ENCODE results near the gene MACROD2. TPM values are rescaled to one million over a fixed set of nuclear protein-coding genes. Genes with fewer than 3 reads are reported as not detected.
"Not testable (repeated sequence)": the region's sequence is repeated elsewhere in the genome, so short reads cannot be mapped to it uniquely, and the experiment has no call there.

The MACROD2 gene
- polyA plus RNA-seq, 4 donors, result 13.0 to 15.9 (median 14.0) TPM

GRCh38 chr20:15100506-15101160, 1105.3 kb downstream of the MACROD2 start:
- no peak for DNase-seq (ENCODE audit: low read depth in 4 of 4, low spot score in 2 of 4)

DNA sequence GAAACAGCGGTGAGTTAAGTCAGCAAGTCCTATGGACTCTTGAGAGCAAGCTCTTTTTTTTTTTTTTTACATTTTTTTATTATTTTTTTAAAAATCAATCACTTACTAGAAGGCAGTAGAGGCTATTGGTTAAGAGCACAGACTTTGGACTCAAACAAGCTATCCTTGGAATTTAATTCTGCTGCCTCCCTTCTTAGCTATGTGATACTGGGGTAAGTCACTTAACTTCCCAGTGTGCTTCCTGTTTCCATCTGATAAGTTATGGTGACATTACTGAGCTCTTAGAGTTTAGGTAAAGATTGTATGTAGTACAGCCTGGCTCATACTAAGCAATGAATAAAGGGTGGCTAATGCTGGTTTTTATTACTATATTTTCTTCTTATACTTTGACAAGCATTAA, 1112.6 kb downstream of the MACROD2 start:
- no peak for DNase-seq (ENCODE audit: low read depth in 4 of 4, low spot score in 2 of 4)

- no peak for DNase-seq (ENCODE audit: low read depth in 4 of 4, low spot score in 2 of 4)
Measured at GRCh38 chr20:15109494-15109893, 1114.2 kb downstream of the MACROD2 start.

DNA sequence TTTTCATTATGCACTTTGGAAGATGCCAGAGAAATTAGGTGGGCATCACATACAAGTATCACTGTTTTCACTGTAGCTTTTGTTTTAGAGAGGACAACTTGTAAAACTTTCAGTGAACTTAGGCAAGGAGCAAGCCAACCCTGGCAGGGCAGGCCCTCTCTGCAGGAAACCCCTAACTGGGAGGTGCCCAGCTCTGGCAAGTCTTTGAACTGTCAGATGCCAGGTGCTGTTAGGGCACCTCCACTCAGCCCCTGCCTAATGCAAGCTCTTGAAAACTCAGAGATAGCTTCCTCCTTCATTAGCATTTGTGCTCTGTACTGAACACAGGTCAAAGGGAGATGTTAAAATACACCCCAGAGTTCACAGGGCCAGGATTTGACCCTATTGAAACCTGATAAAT, 1116.3 kb downstream of the MACROD2 start:
- no peak for DNase-seq (ENCODE audit: low read depth in 4 of 4, low spot score in 2 of 4)

- DNase-seq (ENCODE audit: low read depth in 4 of 4, low spot score in 2 of 4), result no peak
Measured at GRCh38 chr20:15113144-15113773, 1117.9 kb downstream of the MACROD2 start.

- no peak for DNase-seq (ENCODE audit: low read depth in 4 of 4, low spot score in 2 of 4)
Measured at GRCh38 chr20:15119852-15120487, 1124.7 kb downstream of the MACROD2 start.

GRCh38 chr20:15122613-15123012, 1127.3 kb downstream of the MACROD2 start:
- DNase-seq (ENCODE audit: low read depth in 4 of 4, low spot score in 2 of 4), result no peak

GRCh38 chr20:15131176-15131575, 1135.9 kb downstream of the MACROD2 start:
- DNase-seq (ENCODE audit: low read depth in 4 of 4, low spot score in 2 of 4), result no peak

- no peak for DNase-seq (ENCODE audit: low read depth in 4 of 4, low spot score in 2 of 4)
Measured at GRCh38 chr20:15138548-15139126, 1143.3 kb downstream of the MACROD2 start.

DNA sequence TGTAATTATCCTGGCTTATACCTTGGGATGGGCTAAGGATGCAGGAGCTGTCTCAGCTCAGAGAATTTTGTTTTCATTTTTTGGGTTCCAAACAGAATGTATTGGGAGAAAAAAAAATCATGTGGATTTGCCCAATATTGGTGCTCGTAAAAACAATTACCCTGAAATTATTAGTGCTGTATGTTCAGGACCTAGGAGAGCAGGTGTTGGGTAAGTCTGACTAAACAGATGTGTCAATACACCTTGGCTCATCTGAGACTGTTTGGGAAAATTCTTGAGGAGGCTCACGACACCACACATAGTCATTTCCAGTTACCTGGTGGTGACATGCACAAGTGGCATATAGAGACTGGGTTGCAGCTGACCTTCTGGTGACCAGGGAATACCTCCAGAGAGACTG, 1144.2 kb downstream of the MACROD2 start:
- no peak for DNase-seq (ENCODE audit: low read depth in 4 of 4, low spot score in 2 of 4)

DNA sequence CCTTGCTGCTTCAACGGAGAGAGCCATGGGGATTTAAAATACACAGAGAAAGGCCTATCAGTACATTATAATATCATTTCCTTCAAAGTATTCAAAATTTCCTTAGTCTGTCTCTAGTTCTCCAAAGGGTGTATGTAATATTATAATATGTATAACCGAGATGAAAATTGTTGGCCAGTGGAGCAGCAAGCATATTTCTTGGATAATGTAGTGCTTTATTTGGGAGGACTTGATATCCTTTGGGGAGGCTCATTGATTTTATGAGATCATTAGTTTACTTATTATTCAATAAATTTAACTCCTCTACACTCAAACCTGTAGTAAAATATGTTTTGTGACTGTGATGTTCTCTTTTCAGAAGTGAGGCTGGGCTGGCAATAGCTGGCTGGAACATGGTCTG, 1145.0 kb downstream of the MACROD2 start:
- no peak for DNase-seq (ENCODE audit: low read depth in 4 of 4, low spot score in 2 of 4)

- not testable (repeated sequence) for DNase-seq (ENCODE audit: low read depth in 4 of 4, low spot score in 2 of 4)
Measured at GRCh38 chr20:15140940-15141339, 1145.6 kb downstream of the MACROD2 start.

DNA sequence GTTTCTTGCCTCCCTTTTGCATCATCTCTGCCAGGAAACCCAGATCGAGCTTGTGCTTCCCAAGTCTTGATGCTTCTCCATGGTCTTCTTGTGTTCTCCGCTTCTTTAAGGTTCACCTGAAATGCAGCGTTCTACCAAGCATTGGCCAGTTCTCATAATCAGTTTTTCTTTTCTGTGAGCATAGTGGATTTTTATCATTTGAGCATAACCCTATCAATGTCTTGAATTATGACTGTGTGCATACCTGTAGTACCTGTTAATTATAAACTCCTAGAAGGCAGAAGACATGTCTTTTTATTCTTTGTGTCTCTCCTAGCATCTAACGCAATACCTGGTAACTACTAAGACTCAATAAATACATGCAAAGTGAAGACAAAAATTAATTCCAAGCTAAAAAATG, 1146.5 kb downstream of the MACROD2 start:
- DNase-seq (ENCODE audit: low read depth in 4 of 4, low spot score in 2 of 4), result no peak

DNA sequence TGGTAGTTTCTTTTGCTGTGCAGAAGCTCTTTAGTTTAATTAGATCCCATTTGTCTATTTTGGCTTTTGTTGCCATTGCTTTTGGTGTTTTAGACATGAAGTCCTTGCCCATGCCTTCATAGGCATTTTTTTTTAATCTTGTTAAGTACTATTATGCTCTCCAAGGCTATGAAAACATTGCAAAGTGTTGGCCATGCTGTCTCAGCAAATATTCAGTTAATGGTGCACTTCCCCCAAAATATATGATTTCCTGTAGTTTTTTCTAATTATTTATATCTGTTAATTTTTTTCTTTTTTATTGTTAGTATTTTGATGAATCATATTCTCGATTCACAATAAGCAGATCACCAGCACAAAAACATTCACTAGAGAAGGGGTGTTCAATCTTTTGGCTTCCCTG, 1148.2 kb downstream of the MACROD2 start:
- no peak for DNase-seq (ENCODE audit: low read depth in 4 of 4, low spot score in 2 of 4)

DNA sequence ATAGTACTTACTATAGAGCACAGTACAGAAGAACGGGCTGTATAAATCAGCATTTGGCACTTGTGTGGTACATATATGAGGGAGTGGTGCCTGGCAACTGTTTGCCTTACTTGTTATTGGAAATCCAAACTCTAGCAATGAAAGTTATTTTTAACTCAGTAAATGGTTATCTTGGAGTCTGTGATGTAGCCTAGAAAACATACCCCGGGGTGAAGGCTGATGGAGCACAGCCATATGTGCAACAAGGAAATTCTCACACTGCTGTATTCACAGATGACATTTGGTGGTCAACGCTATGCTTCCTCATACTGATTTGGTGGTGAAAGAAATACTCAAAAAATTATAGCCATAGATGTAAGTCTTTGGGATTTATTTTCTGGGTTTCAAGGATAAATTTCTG, 1149.6 kb downstream of the MACROD2 start:
- DNase-seq (ENCODE audit: low read depth in 4 of 4, low spot score in 2 of 4), result no peak

DNA sequence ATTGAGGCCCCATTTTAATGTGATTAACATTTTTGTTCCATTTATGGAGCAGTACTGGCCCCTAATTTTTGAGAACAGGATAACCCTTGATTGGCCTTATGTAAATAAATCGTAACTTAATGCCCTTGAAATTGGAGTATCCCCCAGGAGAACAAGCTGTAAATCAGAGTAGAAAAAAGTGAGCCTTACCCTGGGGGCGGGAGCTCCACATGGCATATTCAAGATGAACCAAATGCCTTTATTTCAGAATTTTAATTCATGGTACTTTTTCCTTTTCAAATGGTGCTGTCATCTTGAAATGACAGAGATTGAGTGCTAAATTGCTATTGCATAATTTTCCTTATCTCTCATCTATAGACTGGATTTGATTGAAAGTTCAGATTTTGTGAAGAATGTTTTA, 1151.6 kb downstream of the MACROD2 start:
- peak in 3 of 4 donors; percentile 2 to 7 (median 3) for DNase-seq (ENCODE audit: low read depth in 4 of 4, low spot score in 2 of 4)

- no peak for DNase-seq (ENCODE audit: low read depth in 4 of 4, low spot score in 2 of 4)
Measured at GRCh38 chr20:15154070-15154469, 1158.8 kb downstream of the MACROD2 start.

DNA sequence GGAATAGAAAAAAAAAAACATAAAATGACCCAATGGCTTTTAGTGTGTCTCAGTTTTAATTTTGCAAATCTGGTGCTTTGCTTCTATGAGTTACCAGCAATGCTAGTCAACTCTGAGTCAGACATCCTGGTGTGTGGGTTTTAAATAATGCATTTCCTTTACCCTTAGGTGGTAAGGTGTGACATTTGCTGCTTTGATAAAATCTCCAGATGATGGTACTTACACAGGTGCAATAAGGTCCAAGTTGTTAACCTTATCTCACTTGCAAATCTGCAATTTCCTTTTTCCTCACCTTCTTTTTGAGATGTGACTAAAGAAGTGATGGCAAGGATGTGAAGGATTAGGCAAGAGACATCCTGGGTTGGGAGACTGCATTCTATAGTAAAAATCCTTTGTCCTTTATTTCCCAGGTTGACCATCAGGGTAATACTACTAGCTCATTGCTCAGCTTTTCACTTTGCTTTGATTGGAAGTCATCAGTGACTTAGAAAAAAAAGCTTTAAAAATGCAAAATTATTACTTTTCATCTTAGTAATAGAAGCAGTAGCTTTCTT, 1160.6 kb downstream of the MACROD2 start:
- DNase-seq (ENCODE audit: low read depth in 4 of 4, low spot score in 2 of 4), result no peak

GRCh38 chr20:15158533-15158932, 1163.2 kb downstream of the MACROD2 start:
- no peak for DNase-seq (ENCODE audit: low read depth in 4 of 4, low spot score in 2 of 4)

DNA sequence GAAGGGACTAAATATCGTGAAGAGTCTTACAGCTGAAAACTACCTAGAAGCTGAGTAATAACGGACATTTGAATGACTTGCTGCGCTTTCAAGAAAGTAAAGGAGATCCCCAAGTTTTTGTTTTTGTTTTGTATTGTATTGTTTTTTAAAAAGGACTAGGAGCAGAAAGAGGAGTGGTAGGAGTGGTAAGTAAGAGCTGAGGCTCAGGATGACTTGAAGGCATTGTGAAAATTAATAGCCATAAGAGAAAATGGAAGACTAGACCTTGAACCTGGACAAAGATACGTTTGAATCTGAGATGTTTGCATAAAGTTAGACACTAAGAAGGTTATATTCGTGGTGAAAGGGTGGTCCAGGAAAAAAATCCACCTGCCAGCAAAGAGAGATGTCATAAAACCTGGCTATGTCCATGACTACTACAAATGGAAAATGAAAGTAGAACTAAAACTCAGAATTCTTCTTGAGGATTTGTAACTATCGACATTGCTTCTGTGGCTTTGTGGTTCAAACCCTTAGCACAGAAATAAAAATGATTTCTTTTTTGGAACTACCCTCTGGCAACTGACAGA, 1166.8 kb downstream of the MACROD2 start:
- no peak for DNase-seq (ENCODE audit: low read depth in 4 of 4, low spot score in 2 of 4)

GRCh38 chr20:15163632-15164031, 1168.3 kb downstream of the MACROD2 start:
- no peak for DNase-seq (ENCODE audit: low read depth in 4 of 4, low spot score in 2 of 4)

Data from left renal cortex interstitium (tissue), 4 donors.